Naive thymus-derived CD8-positive, alpha-beta T cell (primary cell): ENCODE measurements around the gene SLC27A1. TPM values are rescaled to one million over a fixed set of nuclear protein-coding genes. Genes with fewer than 3 reads are reported as not detected.
"Not testable (repeated sequence)": the region's sequence is repeated elsewhere in the genome, so short reads cannot be mapped to it uniquely, and the experiment has no call there.

Source experiments
- ATAC-seq, 2 donors: fragments of 150-1000 bp; cut with Tn5 transposase in 1 of 2; sonication (Bioruptor Pico), chemical (Tn5 transposase) in 1 of 2; 1 replicate in 1 of 2; 2 replicates in 1 of 2; pipeline ENCODE4 v1.10.0; 2021; ENCODE audit warnings: mild to moderate bottlenecking in 2 of 2, moderate library complexity in 2 of 2
- POLR2A ChIA-PET: fragments of 350-600 bp; sonication (Branson Sonifier 250); formaldehyde crosslinking; loops from one replicate; lab custom pipeline; 2021; ENCODE audit warnings: antibody characterized with exemption; lab: Charles Lee
- DNase-seq, 10 donors: peaks; one replicate each; pipeline versions ENCODE4 v3.0.0 to v3.0.0-alpha.2; 2020 to 2022
- H3K27ac Mint-ChIP-seq, 10 donors: one replicate each; pipeline ENCODE4 v1.8.0; 2020 to 2022; ENCODE audit warnings: mild to moderate bottlenecking in 10 of 10, mixed read lengths in 10 of 10, moderate library complexity in 4 of 10, inconsistent platforms in 1 of 10
- H3K27me3 Mint-ChIP-seq, 5 donors: one replicate each; pipeline ENCODE4 v1.8.0; 2021 to 2022; ENCODE audit warnings: mixed read lengths in 5 of 5
- H3K36me3 Mint-ChIP-seq, 3 donors: one replicate each; pipeline ENCODE4 v1.8.0; 2020 to 2022; ENCODE audit warnings: mixed read lengths in 3 of 3, mild to moderate bottlenecking in 2 of 3, inconsistent platforms in 1 of 3
- H3K4me1 Mint-ChIP-seq, 4 donors: one replicate each; pipeline ENCODE4 v1.8.0; 2021 to 2022; ENCODE audit warnings: mixed read lengths in 4 of 4
- H3K4me3 Mint-ChIP-seq, 10 donors: one replicate each; pipeline ENCODE4 v1.8.0; 2020 to 2022; ENCODE audit warnings: mild to moderate bottlenecking in 10 of 10, mixed read lengths in 10 of 10, moderate library complexity in 6 of 10, inconsistent platforms in 1 of 10
- H3K9me3 Mint-ChIP-seq, 9 donors: one replicate each; pipeline ENCODE4 v1.8.0; 2020 to 2022; ENCODE audit warnings: mixed read lengths in 9 of 9, mild to moderate bottlenecking in 3 of 9, inconsistent platforms in 1 of 9, moderate library complexity in 1 of 9
- polyA plus RNA-seq, 3 donors: library from polyadenylated mRNA; unstranded; fragments of 300-500 nt; fragmentation: Illumina TruSeq; gene quantifications; one replicate each; pipeline ENCODE4 v1.2.3, GENCODE V29; 2021
- total RNA-seq, 8 experiments: library from RNA in 2 of 8; stranded (reverse) in 2 of 8; gene quantifications; one replicate each; pipeline ENCODE4 v1.2.3 and lab custom pipeline; 2021 to 2026

The SLC27A1 gene
- total and polyA plus RNA-seq, 5 experiments from 2014 or later: 9.4 to 14.6 (median 12.5) TPM

GRCh38 chr19:17491287-17491686, 21.0 kb downstream of the SLC27A1 start:
- DNase-seq (no peak), ATAC-seq (no peak)
- no peaks in the 10 kb centered on the region for H3K27me3 Mint-ChIP-seq
- POLR2A ChIA-PET: interaction anchor here (1.0 kb wide), 1 partner anchor 17 kb away, joined by 3 read pairs; no protein-coding TSS in a partner anchor
- no peaks in the 10 kb centered on the region for H3K36me3 Mint-ChIP-seq
- H3K4me1 Mint-ChIP-seq: peaks cover 21 to 56% (median 51%) of the 10 kb centered on the region in 4 donors
- H3K4me3 Mint-ChIP-seq: peak overlapping the region in 2 of 10 donors; percentile 16 to 87
- H3K27ac Mint-ChIP-seq: peak overlapping the region in 9 of 10 donors; percentile 82 to 97 (median 94)
- no peaks in the 10 kb centered on the region for H3K9me3 Mint-ChIP-seq

DNA sequence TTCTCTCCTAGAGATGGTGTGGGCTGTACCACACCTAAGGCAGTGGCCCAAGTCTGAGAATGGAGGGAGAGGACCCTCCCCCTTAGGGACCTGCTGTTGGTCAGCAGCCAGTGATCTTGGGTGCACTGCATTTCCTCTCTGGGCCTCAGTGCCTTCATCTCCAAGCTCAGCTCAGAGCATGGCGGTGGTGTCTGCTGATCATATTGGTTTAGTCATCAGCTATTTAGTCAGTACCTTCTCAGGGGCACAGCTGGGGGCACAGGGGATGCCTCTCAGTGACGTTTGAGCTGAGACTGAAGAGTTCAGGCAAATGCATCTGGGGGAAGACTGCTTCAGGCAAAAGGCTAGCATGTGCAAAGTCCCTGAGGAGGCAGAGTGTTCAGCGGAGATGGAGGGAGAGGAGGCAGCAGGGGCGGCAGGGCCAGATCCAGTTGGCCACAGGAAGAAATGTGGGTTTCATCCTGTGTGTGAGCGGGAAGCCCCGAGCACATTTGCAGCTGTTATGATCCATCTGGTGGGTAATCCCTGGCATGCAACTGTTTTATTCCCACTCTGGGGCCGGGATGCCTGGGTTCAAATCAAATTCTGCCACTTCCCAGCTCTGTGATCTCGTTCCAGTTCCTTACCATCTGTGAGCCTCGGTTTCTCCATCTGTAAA, 25.4 kb downstream of the SLC27A1 start:
- Mint-ChIP-seq H3K4me1 (peaks cover 17 to 45% (median 36%) of the 10 kb centered on the region in 4 donors), H3K27me3 (no peaks in the 10 kb centered on the region), H3K36me3 (peaks cover 0 to 4% (median 0%) of the 10 kb centered on the region in 3 donors), H3K4me3 (peak overlapping the region in 5 of 10 donors; percentile 4 to 68 (median 36)), H3K9me3 (no peaks in the 10 kb centered on the region), H3K27ac (peak overlapping the region in 8 of 10 donors; percentile 34 to 79 (median 64))
- POLR2A ChIA-PET: interaction anchor here (0.5 to 1.8 kb wide), 7 partner anchors 16 to 102 kb away, joined by 3 to 13 read pairs (median 4); partner anchors contain the start of gene PGLS
- DNase-seq (no peak), ATAC-seq (no peak)

DNA sequence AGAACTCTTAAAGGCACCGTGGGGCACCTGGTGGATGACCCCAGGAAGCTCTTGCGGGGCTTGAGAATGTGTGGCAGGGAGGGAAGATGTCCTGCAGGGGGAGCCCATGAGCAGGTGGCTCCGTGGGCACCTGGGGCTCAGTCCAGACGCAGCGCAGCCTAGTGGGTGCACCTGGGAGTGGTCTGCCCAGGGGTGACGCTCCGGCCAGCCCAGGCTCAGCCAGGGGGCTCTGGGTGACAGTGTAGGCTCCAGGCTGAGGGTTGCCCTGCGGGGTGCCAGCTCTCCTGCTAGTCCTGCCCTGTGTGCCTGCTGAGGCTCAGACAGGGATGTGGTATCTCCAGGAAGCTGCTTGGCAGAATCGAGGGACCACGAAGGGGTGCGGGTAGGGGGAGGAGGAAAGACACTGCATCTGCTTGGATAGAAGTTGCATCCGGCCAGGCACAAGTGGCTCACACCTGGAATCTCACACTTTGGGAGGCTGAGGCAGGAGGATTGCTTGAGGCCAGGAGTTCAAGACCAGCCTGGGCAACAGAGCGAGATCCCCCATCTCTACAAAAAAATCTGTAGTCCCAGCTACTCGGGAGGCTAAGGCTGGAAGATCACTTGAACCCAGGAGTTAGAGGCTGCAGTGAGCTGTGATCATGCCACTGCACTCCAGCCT, 26.1 kb downstream of the SLC27A1 start:
- H3K9me3 Mint-ChIP-seq: no peaks in the 10 kb centered on the region
- peak overlapping the region in 7 of 10 donors; percentile 48 to 85 (median 65) for H3K27ac Mint-ChIP-seq
- peak overlapping the region in 5 of 10 donors; percentile 4 to 68 (median 29) for H3K4me3 Mint-ChIP-seq
- no peaks in the 10 kb centered on the region for H3K27me3 Mint-ChIP-seq
- ATAC-seq (peak; percentile 95 to 98), DNase-seq (peak; percentile 55 to 87 (median 76))
- H3K36me3 Mint-ChIP-seq: peaks cover 0 to 4% (median 0%) of the 10 kb centered on the region in 3 donors
- H3K4me1 Mint-ChIP-seq: peaks cover 17 to 38% (median 29%) of the 10 kb centered on the region in 4 donors
- POLR2A ChIA-PET: interaction anchor here (0.6 to 1.8 kb wide), 6 partner anchors 15 to 77 kb away, joined by 3 to 13 read pairs (median 4); partner anchors contain the start of gene PGLS

- H3K27me3 Mint-ChIP-seq: no peaks in the 10 kb centered on the region
- no peak overlapping the region for H3K4me3 Mint-ChIP-seq
- peaks cover 17 to 33% (median 27%) of the 10 kb centered on the region in 4 donors for H3K4me1 Mint-ChIP-seq
- H3K36me3 Mint-ChIP-seq: peaks cover 0 to 4% (median 0%) of the 10 kb centered on the region in 3 donors
- no peaks in the 10 kb centered on the region for H3K9me3 Mint-ChIP-seq
- ATAC-seq (no peak), DNase-seq (no peak)
- H3K27ac Mint-ChIP-seq: peak overlapping the region in 2 of 10 donors; percentile 22 to 53
- POLR2A ChIA-PET: interaction anchor here (1.2 to 1.8 kb wide), 3 partner anchors 14 to 57 kb away, joined by 3 to 13 read pairs (median 5); partner anchors contain the start of gene PGLS
Measured at GRCh38 chr19:17497149-17497798, 26.9 kb downstream of the SLC27A1 start.

GRCh38 chr19:17499025-17499424, 28.7 kb downstream of the SLC27A1 start:
- H3K9me3 Mint-ChIP-seq, H3K4me3 Mint-ChIP-seq, DNase-seq, ATAC-seq, POLR2A ChIA-PET, H3K36me3 Mint-ChIP-seq, H3K27me3 Mint-ChIP-seq: not testable (repeated sequence)
- H3K27ac Mint-ChIP-seq: peak overlapping the region in 5 of 10 donors; percentile 25 to 88 (median 79)
- peaks cover 19 to 37% (median 27%) of the 10 kb centered on the region in 4 donors for H3K4me1 Mint-ChIP-seq

GRCh38 chr19:17499648-17500446, 29.5 kb downstream of the SLC27A1 start:
- no peaks in the 10 kb centered on the region for H3K27me3 Mint-ChIP-seq
- DNase-seq (peak in 3 of 10 donors; percentile 10 to 39 (median 19)), ATAC-seq (peak in 1 of 2 donors; percentile 61)
- H3K4me1 Mint-ChIP-seq: peaks cover 19 to 38% (median 27%) of the 10 kb centered on the region in 4 donors
- peak overlapping the region in 3 of 10 donors; percentile 7 to 47 (median 46) for H3K4me3 Mint-ChIP-seq
- no peaks in the 10 kb centered on the region for H3K9me3 Mint-ChIP-seq
- H3K36me3 Mint-ChIP-seq: peaks cover 0 to 8% (median 0%) of the 10 kb centered on the region in 3 donors
- peak overlapping the region in 9 of 10 donors; percentile 81 to 95 (median 84) for H3K27ac Mint-ChIP-seq
- POLR2A ChIA-PET: interaction anchor here (0.6 to 2.4 kb wide), 4 partner anchors 10 to 530 kb away, joined by 3 to 14 read pairs (median 4); partner anchors contain the start of genes PGLS and SLC27A1

GRCh38 chr19:17500447-17501198, 30.3 kb downstream of the SLC27A1 start:
- Mint-ChIP-seq H3K4me1 (peaks cover 19 to 40% (median 26%) of the 10 kb centered on the region in 4 donors), H3K9me3 (no peaks in the 10 kb centered on the region), H3K4me3 (no peak overlapping the region), H3K36me3 (peaks cover 0 to 8% (median 0%) of the 10 kb centered on the region in 3 donors), H3K27me3 (no peaks in the 10 kb centered on the region), H3K27ac (peak overlapping the region in 4 of 10 donors; percentile 34 to 63 (median 45))
- POLR2A ChIA-PET: interaction anchor here (0.9 to 2.4 kb wide), 4 partner anchors 10 to 57 kb away, joined by 3 to 14 read pairs (median 4); partner anchors contain the start of genes PGLS and SLC27A1
- DNase-seq (no peak), ATAC-seq (no peak)

- ATAC-seq (no peak), DNase-seq (no peak)
- Mint-ChIP-seq H3K4me3 (no peak overlapping the region), H3K9me3 (no peaks in the 10 kb centered on the region), H3K36me3 (peaks cover 0 to 12% (median 0%) of the 10 kb centered on the region in 3 donors), H3K27me3 (no peaks in the 10 kb centered on the region), H3K4me1 (peaks cover 16 to 29% (median 21%) of the 10 kb centered on the region in 4 donors), H3K27ac (peak overlapping the region in 1 of 10 donors; percentile 10)
- POLR2A ChIA-PET: interaction anchor here (0.6 to 1.5 kb wide), 4 partner anchors 21 to 776 kb away, joined by 4 to 8 read pairs (median 6); no protein-coding TSS in a partner anchor
Measured at GRCh38 chr19:17503240-17503639, 32.9 kb downstream of the SLC27A1 start.

- Mint-ChIP-seq H3K36me3 (peaks cover 0 to 10% (median 0%) of the 10 kb centered on the region in 3 donors), H3K9me3 (no peaks in the 10 kb centered on the region), H3K4me3 (no peak overlapping the region), H3K27ac (peak overlapping the region in 5 of 10 donors; percentile 50 to 82 (median 71)), H3K4me1 (peaks cover 12 to 34% (median 18%) of the 10 kb centered on the region in 4 donors), H3K27me3 (no peaks in the 10 kb centered on the region)
- no peak for ATAC-seq
- no peak for DNase-seq
- POLR2A ChIA-PET: interaction anchor here (0.6 to 0.7 kb wide), 2 partner anchors 231 to 1234 kb away, joined by 5 to 8 read pairs; no protein-coding TSS in a partner anchor
Measured at GRCh38 chr19:17504030-17504429, 33.7 kb downstream of the SLC27A1 start.

DNA sequence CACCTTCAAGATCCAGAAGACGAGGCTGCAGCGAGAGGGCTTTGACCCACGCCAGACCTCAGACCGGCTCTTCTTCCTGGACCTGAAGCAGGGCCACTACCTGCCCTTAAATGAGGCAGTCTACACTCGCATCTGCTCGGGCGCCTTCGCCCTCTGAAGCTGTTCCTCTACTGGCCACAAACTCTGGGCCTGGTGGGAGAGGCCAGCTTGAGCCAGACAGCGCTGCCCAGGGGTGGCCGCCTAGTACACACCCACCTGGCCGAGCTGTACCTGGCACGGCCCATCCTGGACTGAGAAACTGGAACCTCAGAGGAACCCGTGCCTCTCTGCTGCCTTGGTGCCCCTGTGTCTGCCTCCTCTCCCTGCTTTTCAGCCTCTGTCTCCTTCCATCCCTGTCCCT, 34.1 kb downstream of the SLC27A1 start:
- ATAC-seq: no peak
- Mint-ChIP-seq H3K27ac (peak overlapping the region in 4 of 10 donors; percentile 34 to 65 (median 56)), H3K36me3 (peaks cover 0 to 10% (median 0%) of the 10 kb centered on the region in 3 donors), H3K4me3 (no peak overlapping the region), H3K9me3 (no peaks in the 10 kb centered on the region), H3K4me1 (peaks cover 12 to 35% (median 16%) of the 10 kb centered on the region in 4 donors), H3K27me3 (no peaks in the 10 kb centered on the region)
- POLR2A ChIA-PET: no interaction called here
- no peak for DNase-seq
